ENCODE data around the gene ZNF212. TPM values are rescaled to one million over a fixed set of nuclear protein-coding genes. Genes with fewer than 3 reads are reported as not detected.

Gene ZNF212
- total and polyA plus RNA-seq, 2 experiments from 2014 or later: 11.6 to 14.2 TPM

- DNase-seq (ENCODE audit: low read depth in 1 of 2, low spot score in 1 of 2): no peak
- no peak for TF ChIP-seq CTCF (IDR thresholded peaks at IDR 0.05; ENCODE audit: low read depth, low read length)
- H3K36me3 ChIP-seq: peaks cover 8% of the 10 kb centered on the region
- no peak overlapping the region for H3K4me3 ChIP-seq
- no peaks in the 10 kb centered on the region for H3K4me1 ChIP-seq (ENCODE audit: low read depth)
- H3K27me3 ChIP-seq: no peaks in the 10 kb centered on the region
- H3K27ac ChIP-seq: no peak overlapping the region
- no peaks in the 10 kb centered on the region for H3K9me3 ChIP-seq (ENCODE audit: low read depth)
Observed at GRCh38 chr7:149277871-149278270, 38.4 kb downstream of the ZNF212 start.

- H3K36me3 ChIP-seq: peaks cover 7% of the 10 kb centered on the region
- H3K4me3 ChIP-seq: no peak overlapping the region
- no peaks in the 10 kb centered on the region for H3K9me3 ChIP-seq (ENCODE audit: low read depth)
- no peaks in the 10 kb centered on the region for H3K4me1 ChIP-seq (ENCODE audit: low read depth)
- H3K27me3 ChIP-seq: no peaks in the 10 kb centered on the region
- DNase-seq (ENCODE audit: low read depth in 1 of 2, low spot score in 1 of 2): no peak
- no peak for TF ChIP-seq CTCF (IDR thresholded peaks at IDR 0.05; ENCODE audit: low read depth, low read length)
- no peak overlapping the region for H3K27ac ChIP-seq
Observed at GRCh38 chr7:149278396-149278795, 38.9 kb downstream of the ZNF212 start.

- H3K4me3 ChIP-seq: no peak overlapping the region
- TF ChIP-seq CTCF (IDR thresholded peaks at IDR 0.05; ENCODE audit: low read depth, low read length): no peak
- H3K4me1 ChIP-seq (ENCODE audit: low read depth): no peaks in the 10 kb centered on the region
- H3K27me3 ChIP-seq: no peaks in the 10 kb centered on the region
- H3K27ac ChIP-seq: no peak overlapping the region
- H3K9me3 ChIP-seq (ENCODE audit: low read depth): no peaks in the 10 kb centered on the region
- H3K36me3 ChIP-seq: peaks cover 7% of the 10 kb centered on the region
- DNase-seq (ENCODE audit: low read depth in 1 of 2, low spot score in 1 of 2): no peak
Observed at GRCh38 chr7:149279111-149279743, 39.8 kb downstream of the ZNF212 start.

- DNase-seq (ENCODE audit: low read depth in 1 of 2, low spot score in 1 of 2): no peak
- H3K36me3 ChIP-seq: peaks cover 7% of the 10 kb centered on the region
- no peak for TF ChIP-seq CTCF (IDR thresholded peaks at IDR 0.05; ENCODE audit: low read depth, low read length)
Observed at GRCh38 chr7:149280151-149280550, 40.7 kb downstream of the ZNF212 start.

GRCh38 chr7:149280661-149281507 lies 41.4 kb downstream of the ZNF212 start:
- Histone ChIP-seq H3K36me3 (peaks cover 7% of the 10 kb centered on the region), H3K4me3 (no peak overlapping the region), H3K27me3 (no peaks in the 10 kb centered on the region), H3K4me1 (ENCODE audit: low read depth) (peaks cover 2% of the 10 kb centered on the region), H3K9me3 (ENCODE audit: low read depth) (no peaks in the 10 kb centered on the region), H3K27ac (no peak overlapping the region)
- TF ChIP-seq CTCF (IDR thresholded peaks at IDR 0.05; ENCODE audit: low read depth, low read length): no peak
- DNase-seq (ENCODE audit: low read depth in 1 of 2, low spot score in 1 of 2): no peak

More at GRCh38 chr7:149280151-149280550, 40.7 kb downstream of the ZNF212 start:
- Histone ChIP-seq H3K4me3 (no peak overlapping the region), H3K27ac (no peak overlapping the region), H3K27me3 (no peaks in the 10 kb centered on the region), H3K4me1 (ENCODE audit: low read depth) (no peaks in the 10 kb centered on the region), H3K9me3 (ENCODE audit: low read depth) (no peaks in the 10 kb centered on the region)

Data from cardiac muscle cell (in vitro differentiated cells and primary cell).